Measurements from ENCODE around the gene CTNNBL1.

GRCh38 chr20:37676440-37676839, 17.4 kb upstream of the CTNNBL1 start:
- TF ChIP-seq, protein P1, sequence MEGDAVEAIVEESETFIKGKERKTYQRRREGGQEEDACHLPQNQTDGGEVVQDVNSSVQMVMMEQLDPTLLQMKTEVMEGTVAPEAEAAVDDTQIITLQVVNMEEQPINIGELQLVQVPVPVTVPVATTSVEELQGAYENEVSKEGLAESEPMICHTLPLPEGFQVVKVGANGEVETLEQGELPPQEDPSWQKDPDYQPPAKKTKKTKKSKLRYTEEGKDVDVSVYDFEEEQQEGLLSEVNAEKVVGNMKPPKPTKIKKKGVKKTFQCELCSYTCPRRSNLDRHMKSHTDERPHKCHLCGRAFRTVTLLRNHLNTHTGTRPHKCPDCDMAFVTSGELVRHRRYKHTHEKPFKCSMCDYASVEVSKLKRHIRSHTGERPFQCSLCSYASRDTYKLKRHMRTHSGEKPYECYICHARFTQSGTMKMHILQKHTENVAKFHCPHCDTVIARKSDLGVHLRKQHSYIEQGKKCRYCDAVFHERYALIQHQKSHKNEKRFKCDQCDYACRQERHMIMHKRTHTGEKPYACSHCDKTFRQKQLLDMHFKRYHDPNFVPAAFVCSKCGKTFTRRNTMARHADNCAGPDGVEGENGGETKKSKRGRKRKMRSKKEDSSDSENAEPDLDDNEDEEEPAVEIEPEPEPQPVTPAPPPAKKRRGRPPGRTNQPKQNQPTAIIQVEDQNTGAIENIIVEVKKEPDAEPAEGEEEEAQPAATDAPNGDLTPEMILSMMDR (IDR thresholded peaks at IDR 0.05): no peak
- no peak for TF ChIP-seq POLR2A (IDR thresholded peaks at IDR 0.05)

Measured in uterus (tissue), 2 donors.